ENCODE data around the gene RSRC2.

Gene RSRC2

DNA sequence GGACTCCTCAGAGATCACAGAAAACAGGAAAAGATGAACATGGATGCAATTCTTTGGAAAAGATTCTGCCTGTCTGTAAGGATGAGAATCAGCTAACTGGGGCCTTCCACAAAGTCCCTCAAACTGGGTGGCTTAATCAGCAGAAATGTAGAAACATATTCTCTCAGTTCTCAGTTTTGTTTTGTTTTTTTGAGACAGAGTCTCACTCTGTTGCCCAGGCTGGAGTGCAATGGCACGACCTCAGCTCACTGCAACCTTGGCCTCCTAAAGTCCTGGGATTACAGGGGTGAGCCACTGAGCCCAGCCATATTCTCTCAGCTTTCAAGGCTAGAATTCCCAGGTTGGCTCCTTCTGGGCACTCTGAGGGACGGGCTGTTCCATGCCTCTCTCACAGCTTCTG lies 66.1 kb downstream of the RSRC2 start:
- TF ChIP-seq, protein P1, sequence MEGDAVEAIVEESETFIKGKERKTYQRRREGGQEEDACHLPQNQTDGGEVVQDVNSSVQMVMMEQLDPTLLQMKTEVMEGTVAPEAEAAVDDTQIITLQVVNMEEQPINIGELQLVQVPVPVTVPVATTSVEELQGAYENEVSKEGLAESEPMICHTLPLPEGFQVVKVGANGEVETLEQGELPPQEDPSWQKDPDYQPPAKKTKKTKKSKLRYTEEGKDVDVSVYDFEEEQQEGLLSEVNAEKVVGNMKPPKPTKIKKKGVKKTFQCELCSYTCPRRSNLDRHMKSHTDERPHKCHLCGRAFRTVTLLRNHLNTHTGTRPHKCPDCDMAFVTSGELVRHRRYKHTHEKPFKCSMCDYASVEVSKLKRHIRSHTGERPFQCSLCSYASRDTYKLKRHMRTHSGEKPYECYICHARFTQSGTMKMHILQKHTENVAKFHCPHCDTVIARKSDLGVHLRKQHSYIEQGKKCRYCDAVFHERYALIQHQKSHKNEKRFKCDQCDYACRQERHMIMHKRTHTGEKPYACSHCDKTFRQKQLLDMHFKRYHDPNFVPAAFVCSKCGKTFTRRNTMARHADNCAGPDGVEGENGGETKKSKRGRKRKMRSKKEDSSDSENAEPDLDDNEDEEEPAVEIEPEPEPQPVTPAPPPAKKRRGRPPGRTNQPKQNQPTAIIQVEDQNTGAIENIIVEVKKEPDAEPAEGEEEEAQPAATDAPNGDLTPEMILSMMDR (IDR thresholded peaks at IDR 0.05; ENCODE audit: low read depth, low read length, missing control alignments) = no peak
- in situ Hi-C loops (cut with HindIII; ENCODE audit: low sequenced_read_pairs) = no loop called here
- H3K4me3 ChIP-seq (ENCODE audit: low read depth, low read length) = no peak overlapping the region
- DNase-seq (ENCODE audit: low read depth) = no peak

DNA sequence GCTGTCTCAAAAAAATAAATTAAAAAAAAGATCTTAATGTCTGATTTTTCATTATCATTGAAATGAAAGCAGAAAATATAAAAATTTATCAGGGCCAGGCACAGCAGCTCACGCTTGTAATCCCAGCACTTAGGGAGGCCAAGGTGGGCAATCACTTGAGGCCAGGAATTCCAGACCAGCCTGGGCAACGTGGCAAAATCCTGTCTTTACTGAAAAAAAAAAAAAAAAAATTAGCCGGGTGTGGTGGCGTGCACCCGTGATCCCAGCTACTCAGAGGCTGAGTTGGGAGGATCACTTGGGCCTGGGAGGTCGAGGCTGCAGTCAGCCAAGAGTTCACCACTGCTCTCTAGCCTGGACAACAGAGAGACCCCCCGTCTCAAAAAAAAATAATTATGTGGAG lies 66.7 kb downstream of the RSRC2 start:
- TF ChIP-seq, protein P1 (IDR thresholded peaks at IDR 0.05; ENCODE audit: low read depth, low read length, missing control alignments) = no peak
- no peak overlapping the region for H3K4me3 ChIP-seq (ENCODE audit: low read depth, low read length)
- in situ Hi-C loops (cut with HindIII; ENCODE audit: low sequenced_read_pairs) = no loop called here
- DNase-seq (ENCODE audit: low read depth) = no peak

DNA sequence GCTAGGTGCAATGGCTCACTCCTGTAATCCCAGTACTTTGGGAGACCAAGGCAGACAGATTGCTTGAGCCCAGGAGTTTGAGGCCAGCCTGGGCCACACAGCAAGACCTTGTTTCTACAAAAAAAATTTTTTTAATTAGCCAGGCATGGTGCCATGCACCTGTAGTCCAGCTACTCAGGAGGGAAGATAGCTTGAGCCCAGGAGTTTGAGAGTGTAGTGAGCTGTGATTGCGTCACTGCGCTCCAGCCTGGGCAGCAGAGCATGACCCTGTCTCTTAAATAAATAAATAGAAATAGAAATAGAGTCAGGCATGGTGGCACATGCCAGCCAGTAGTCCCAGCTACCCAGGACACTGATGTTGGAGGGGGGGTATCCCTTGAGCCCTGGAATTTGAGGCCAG lies 67.5 kb downstream of the RSRC2 start:
- TF ChIP-seq, protein P1 (IDR thresholded peaks at IDR 0.05; ENCODE audit: low read depth, low read length, missing control alignments) = no peak
- in situ Hi-C loops (cut with HindIII; ENCODE audit: low sequenced_read_pairs) = no loop called here

DNA sequence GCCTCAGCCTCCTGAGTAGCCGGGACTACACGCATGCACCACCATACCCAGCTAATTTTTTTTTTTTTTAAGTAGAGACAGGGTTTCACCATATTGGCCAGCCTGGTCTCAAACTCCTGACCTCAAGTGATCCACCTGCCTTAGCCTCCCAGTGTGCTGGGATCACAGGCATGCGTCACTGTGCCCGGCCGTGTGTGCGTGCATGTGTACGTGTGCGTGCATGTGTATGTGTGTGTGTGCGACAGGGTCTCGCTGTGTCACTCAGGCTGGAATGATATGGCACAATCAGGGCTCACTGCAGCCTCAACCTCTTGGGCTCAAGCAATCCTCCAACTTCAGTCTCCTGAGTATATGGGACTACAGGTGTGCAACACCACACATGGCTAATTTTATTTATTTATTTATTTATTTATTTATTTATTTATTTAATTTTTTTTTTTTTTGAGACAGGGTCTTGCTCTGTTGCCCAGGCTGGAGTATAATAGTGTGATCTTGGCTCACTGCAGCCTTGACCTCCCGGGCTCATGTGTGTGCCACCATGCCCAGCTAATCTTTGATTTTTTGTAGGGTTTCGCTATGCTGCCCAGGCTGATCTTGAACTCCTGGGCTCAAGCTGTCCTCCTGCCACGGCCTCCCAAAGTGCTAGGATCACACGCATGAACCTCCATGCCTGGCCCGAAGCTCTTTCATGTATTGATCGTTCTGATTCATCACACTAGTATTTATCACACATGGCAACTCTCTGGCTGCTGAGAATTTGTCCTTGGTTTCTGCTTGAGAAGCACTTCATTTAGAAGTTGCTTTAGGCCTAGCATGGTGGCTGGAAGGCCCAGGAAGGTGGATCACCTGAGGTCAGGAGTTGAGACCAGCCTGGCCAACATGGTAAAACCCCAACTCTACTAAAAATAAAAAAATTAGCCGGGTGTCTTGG lies 68.4 kb downstream of the RSRC2 start:
- TF ChIP-seq, protein P1 (IDR thresholded peaks at IDR 0.05; ENCODE audit: low read depth, low read length, missing control alignments) = no peak
- H3K4me3 ChIP-seq (ENCODE audit: low read depth, low read length) = no peak overlapping the region
- DNase-seq (ENCODE audit: low read depth) = no peak
- in situ Hi-C loops (cut with HindIII; ENCODE audit: low sequenced_read_pairs) = no loop called here

More for the DNA sequence above, 67.5 kb downstream of the RSRC2 start:
- H3K4me3 ChIP-seq (ENCODE audit: low read depth, low read length) = no peak overlapping the region
- no peak for DNase-seq (ENCODE audit: low read depth)

DNA sequence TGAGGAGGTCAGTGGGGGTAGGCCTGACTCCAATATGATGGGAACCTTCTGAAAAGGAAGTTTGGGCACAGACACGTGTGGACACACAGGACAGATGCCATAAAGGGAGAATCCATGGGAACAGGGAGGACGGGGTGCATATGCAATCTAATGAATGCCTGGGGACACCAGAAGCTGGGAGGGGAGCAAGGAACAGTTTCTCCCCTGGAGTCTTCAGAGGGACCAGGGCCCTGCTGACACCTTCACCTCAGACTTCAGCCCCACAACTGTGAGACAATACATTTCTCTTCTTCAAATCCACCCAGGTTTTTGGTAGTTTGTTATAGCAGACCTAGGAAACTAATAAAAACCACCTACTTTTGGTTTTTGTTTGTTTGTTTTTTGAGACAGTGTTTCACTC lies 69.1 kb downstream of the RSRC2 start:
- in situ Hi-C loops (cut with HindIII; ENCODE audit: low sequenced_read_pairs) = no loop called here
- no peak for DNase-seq (ENCODE audit: low read depth)
- H3K4me3 ChIP-seq (ENCODE audit: low read depth, low read length) = no peak overlapping the region
- TF ChIP-seq, protein P1 (IDR thresholded peaks at IDR 0.05; ENCODE audit: low read depth, low read length, missing control alignments) = no peak

DNA sequence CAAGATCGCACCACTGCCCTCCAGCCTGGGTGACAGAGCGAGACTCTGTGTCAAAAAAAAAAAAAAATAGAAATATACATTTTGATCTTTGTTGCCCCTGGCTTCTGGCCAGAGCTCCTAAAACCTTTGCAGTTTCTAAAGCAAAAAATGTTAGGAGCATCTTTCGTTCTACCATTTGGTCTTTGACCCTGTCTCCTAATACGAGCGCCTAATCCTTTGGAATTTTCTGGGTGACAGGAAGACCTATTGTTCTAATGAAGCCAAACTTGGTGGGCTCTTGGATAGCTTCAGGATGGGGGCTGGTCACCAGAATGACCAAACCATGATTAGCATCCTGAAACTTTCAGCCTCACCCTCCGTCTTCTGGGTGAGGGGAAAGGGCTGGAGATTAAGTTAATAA lies 72.0 kb downstream of the RSRC2 start:
- no peak for DNase-seq (ENCODE audit: low read depth)
- no peak overlapping the region for H3K4me3 ChIP-seq (ENCODE audit: low read depth, low read length)
- in situ Hi-C loops (cut with HindIII; ENCODE audit: low sequenced_read_pairs) = no loop called here
- TF ChIP-seq, protein P1 (IDR thresholded peaks at IDR 0.05; ENCODE audit: low read depth, low read length, missing control alignments) = no peak
